HepG2 (cell line): ENCODE measurements around the gene DPM2. TPM values are rescaled to one million over a fixed set of nuclear protein-coding genes. Genes with fewer than 3 reads are reported as not detected.

Experiments used
- HDAC1 ChIP-seq: sonication (generic); formaldehyde crosslinking; IDR thresholded peaks from 2 replicates; pipeline ENCODE4 v1.5.1; 2020; ENCODE audit warnings: mild to moderate bottlenecking, missing genetic modification reagents
- HOXD1 ChIP-seq: sonication (generic); formaldehyde crosslinking; IDR thresholded peaks from 2 replicates; pipeline ENCODE4 v1.5.0; 2020; ENCODE audit warnings: missing genetic modification reagents
- KLF12 ChIP-seq: sonication (generic); formaldehyde crosslinking; IDR thresholded peaks from 2 replicates; pipeline ENCODE4 v1.4.0; 2020; ENCODE audit warnings: missing genetic modification reagents, borderline replicate concordance
- MTA3 ChIP-seq: sonication (generic); formaldehyde crosslinking; IDR thresholded peaks from 2 replicates; pipeline ENCODE4 v1.4.0; 2020; ENCODE audit warnings: missing genetic modification reagents
- NFE2L2 ChIP-seq: fragments of 150-350 bp; IDR thresholded peaks from 2 replicates; pipeline ENCODE4 v1.6.1; 2014; ENCODE audit warnings: low read length
- PAX8 ChIP-seq: sonication (generic); formaldehyde crosslinking; IDR thresholded peaks from 2 replicates; pipeline ENCODE4 v1.8.0; 2022; ENCODE audit warnings: mild to moderate bottlenecking, missing genetic modification reagents, borderline replicate concordance
- PHF8 ChIP-seq: sonication (generic); formaldehyde crosslinking; IDR thresholded peaks from 2 replicates; pipeline ENCODE4 v1.5.0; 2020; ENCODE audit warnings: missing genetic modification reagents
- SNAI1 ChIP-seq: sonication (generic); formaldehyde crosslinking; IDR thresholded peaks from 2 replicates; pipeline ENCODE4 v1.5.0; 2020; ENCODE audit warnings: mild to moderate bottlenecking, missing genetic modification reagents, borderline replicate concordance
- SOX13 ChIP-seq, 3 experiments: fragments of 450-650 bp in 1 of 3; sonication (generic) in 1 of 3; formaldehyde crosslinking in 1 of 3; IDR thresholded peaks in 2 of 3; conservative IDR thresholded peaks in 1 of 3; 2 replicates each; pipeline versions ENCODE4 v1.5.0 to v1.6.1; 2016 to 2020; ENCODE audit warnings: antibody characterized with exemption in 1 of 3, mild to moderate bottlenecking in 1 of 3, missing compliant biosample characterization in 1 of 3, missing genetic modification reagents in 1 of 3, moderate library complexity in 1 of 3
- TAF1 ChIP-seq: sonication (generic); formaldehyde crosslinking; IDR thresholded peaks from 2 replicates; pipeline ENCODE4 v1.4.0; 2020; ENCODE audit warnings: missing genetic modification reagents
- TEAD3 ChIP-seq: optimal IDR thresholded peaks from 2 replicates; pipeline ENCODE3; 2016; ENCODE audit warnings: borderline replicate concordance
- ZMYM4 ChIP-seq: sonication (generic); formaldehyde crosslinking; IDR thresholded peaks from 2 replicates; pipeline ENCODE4 v1.8.1; 2023; ENCODE audit warnings: mild to moderate bottlenecking, missing genetic modification reagents
- ZNF143 ChIP-seq: sonication (generic); formaldehyde crosslinking; IDR thresholded peaks from 2 replicates; pipeline ENCODE4 v1.4.0; 2020; ENCODE audit warnings: missing genetic modification reagents
- ZNF20 ChIP-seq: sonication (generic); formaldehyde crosslinking; IDR thresholded peaks from 2 replicates; pipeline ENCODE4 v1.4.0; 2020; ENCODE audit warnings: mild to moderate bottlenecking, moderate library complexity, missing genetic modification reagents
- ZNF562 ChIP-seq: sonication (generic); formaldehyde crosslinking; IDR thresholded peaks from 2 replicates; pipeline ENCODE4 v1.8.0; 2022; ENCODE audit warnings: missing genetic modification reagents, borderline replicate concordance
- polyA plus RNA-seq, 8 experiments: library from polyadenylated mRNA; depleted of rRNA in 3 of 8; stranded (reverse) in 7 of 8; unstranded in 1 of 8; fragments of >200 nt; fragmentation: Illumina TruSeq in 4 of 8; extraction: Trizol in 4 of 8; gene quantifications; 2 replicates each; pipeline versions ENCODE4 v1.2.1 to v1.2.3, GENCODE V29; 2011 to 2016; ENCODE audit warnings: low read depth in 4 of 8, missing spikeins in 1 of 8, mixed read lengths in 1 of 8; ENCODE audit not compliant: insufficient read depth in 1 of 8
- total RNA-seq, 5 experiments: library from RNA; depleted of rRNA; stranded (reverse); fragments of >200 nt; fragmentation: Illumina TruSeq; extraction: Trizol; gene quantifications; 2 replicates each; pipeline ENCODE4 v1.2.3, GENCODE V29; 2016; ENCODE audit warnings: low read depth in 1 of 5
- TF ChIP-seq, protein P1 (sequence below): sonication (generic); formaldehyde crosslinking; IDR thresholded peaks from 2 replicates; pipeline ENCODE4 v1.8.0; 2022; ENCODE audit warnings: low read depth, missing genetic modification reagents
- TF ChIP-seq, protein P2 (sequence below): sonication (generic); formaldehyde crosslinking; IDR thresholded peaks from 2 replicates; pipeline ENCODE4 v1.4.0; 2020; ENCODE audit warnings: mild to moderate bottlenecking, missing genetic modification reagents
- TF ChIP-seq, protein P3 (sequence below): IDR thresholded peaks from 2 replicates; pipeline ENCODE4 v1.6.1; 2016
- TF ChIP-seq, protein P4 (sequence below): sonication (generic); formaldehyde crosslinking; conservative IDR thresholded peaks from 2 replicates; pipeline ENCODE4 v1.8.1; 2023; ENCODE audit warnings: missing genetic modification reagents
- TF ChIP-seq, protein P5 (sequence below): sonication (generic); formaldehyde crosslinking; conservative IDR thresholded peaks from 2 replicates; pipeline ENCODE4 v1.8.0; 2022; ENCODE audit warnings: low read depth, missing genetic modification reagents
- TF ChIP-seq, protein P6 (sequence below): sonication (generic); formaldehyde crosslinking; IDR thresholded peaks from 2 replicates; pipeline ENCODE4 v1.4.0; 2020; ENCODE audit warnings: missing genetic modification reagents

DPM2 gene
- total and polyA plus RNA-seq, 2 of the 13 experiments (the other 11 are each of a cell fraction or from before 2014, with no cell fraction given) = 24.8 to 35.3 TPM

DNA sequence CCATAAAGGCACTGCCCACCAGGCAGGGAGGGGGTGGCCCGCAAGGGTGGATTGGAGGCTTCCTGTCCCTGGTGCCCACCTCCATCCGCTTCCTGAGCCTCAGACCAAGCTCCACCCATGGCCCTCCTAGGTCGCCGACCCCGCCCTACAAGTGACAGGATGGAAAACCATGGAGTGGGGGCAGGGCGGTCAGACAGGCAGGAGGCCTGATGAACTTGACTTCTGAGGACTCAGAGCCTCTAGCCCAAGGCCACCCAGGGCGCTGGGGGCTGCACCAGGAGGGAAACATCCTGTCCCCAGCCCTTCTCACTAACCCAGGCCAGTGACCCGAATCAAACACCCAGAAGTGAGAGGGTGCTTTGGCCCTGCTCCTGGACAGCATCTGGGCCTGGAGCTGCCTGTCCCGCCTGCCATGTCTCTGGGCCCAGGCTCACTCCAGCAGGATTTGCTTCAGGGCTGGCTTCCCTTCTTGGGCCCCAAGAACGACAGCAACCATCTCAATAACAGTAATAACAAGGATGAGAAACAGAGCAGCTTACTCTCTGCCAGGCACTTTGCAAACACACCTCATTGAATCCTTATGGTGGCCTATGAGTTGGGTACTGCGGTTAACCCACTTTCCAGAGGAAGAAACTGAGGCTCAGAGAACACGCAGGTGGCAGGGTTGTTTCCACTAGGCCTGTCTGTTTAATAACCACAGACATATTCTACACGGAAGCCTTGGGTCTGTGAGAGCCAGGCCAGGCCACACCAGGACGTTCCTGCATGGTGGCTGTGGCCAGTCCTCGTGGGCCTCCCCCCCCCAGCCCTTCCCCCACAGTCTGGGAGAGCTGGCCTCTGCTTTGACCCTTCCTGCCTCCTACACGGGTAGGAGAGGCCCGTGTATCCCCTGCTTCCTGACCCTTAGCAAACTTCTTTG, 33.8 kb downstream of the DPM2 start (continued):
- TF ChIP-seq, protein P1, sequence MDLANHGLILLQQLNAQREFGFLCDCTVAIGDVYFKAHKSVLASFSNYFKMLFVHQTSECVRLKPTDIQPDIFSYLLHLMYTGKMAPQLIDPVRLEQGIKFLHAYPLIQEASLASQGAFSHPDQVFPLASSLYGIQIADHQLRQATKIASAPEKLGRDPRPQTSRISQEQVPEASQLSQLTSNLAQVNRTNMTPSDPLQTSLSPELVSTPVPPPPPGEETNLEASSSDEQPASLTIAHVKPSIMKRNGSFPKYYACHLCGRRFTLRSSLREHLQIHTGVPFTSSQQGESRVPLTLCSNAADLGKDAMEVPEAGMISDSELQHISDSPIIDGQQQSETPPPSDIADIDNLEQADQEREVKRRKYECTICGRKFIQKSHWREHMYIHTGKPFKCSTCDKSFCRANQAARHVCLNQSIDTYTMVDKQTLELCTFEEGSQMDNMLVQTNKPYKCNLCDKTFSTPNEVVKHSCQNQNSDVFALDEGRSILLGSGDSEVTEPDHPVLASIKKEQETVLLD (CRISPR knock-in tag) = no peak
- peak; percentile 78 for TF ChIP-seq TEAD3 (CRISPR knock-in tag)
- TF ChIP-seq, protein P2, sequence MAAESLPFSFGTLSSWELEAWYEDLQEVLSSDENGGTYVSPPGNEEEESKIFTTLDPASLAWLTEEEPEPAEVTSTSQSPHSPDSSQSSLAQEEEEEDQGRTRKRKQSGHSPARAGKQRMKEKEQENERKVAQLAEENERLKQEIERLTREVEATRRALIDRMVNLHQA (CRISPR knock-in tag) = no peak
- no peak for TF ChIP-seq ZNF143 (CRISPR knock-in tag)
- peak; percentile 85 for TF ChIP-seq HDAC1 (CRISPR knock-in tag)
- TF ChIP-seq ZNF562 = no peak
- no peak for TF ChIP-seq SOX13 (IDR thresholded peaks at IDR 0.05)
- peak in 1 of 2 experiments; percentile 57; a peak in 1 of 4 replicates for TF ChIP-seq SOX13 (CRISPR knock-in tag; conservative IDR thresholded peaks at IDR 0.05 in 1 of 2, IDR thresholded peaks at IDR 0.05 in 1 of 2)
- peak; percentile 42; the same call in 1 of the 2 replicates for TF ChIP-seq PHF8
- TF ChIP-seq, protein P3, sequence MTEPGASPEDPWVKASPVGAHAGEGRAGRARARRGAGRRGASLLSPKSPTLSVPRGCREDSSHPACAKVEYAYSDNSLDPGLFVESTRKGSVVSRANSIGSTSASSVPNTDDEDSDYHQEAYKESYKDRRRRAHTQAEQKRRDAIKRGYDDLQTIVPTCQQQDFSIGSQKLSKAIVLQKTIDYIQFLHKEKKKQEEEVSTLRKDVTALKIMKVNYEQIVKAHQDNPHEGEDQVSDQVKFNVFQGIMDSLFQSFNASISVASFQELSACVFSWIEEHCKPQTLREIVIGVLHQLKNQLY (CRISPR knock-in tag) = peak; percentile 60; the same call in 1 of the 2 replicates
- TF ChIP-seq, protein P4, sequence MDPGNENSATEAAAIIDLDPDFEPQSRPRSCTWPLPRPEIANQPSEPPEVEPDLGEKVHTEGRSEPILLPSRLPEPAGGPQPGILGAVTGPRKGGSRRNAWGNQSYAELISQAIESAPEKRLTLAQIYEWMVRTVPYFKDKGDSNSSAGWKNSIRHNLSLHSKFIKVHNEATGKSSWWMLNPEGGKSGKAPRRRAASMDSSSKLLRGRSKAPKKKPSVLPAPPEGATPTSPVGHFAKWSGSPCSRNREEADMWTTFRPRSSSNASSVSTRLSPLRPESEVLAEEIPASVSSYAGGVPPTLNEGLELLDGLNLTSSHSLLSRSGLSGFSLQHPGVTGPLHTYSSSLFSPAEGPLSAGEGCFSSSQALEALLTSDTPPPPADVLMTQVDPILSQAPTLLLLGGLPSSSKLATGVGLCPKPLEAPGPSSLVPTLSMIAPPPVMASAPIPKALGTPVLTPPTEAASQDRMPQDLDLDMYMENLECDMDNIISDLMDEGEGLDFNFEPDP (CRISPR knock-in tag) = 0 out of 2 replicates have a peak, but pooled peaks have one; percentile 72
- TF ChIP-seq, protein P5, sequence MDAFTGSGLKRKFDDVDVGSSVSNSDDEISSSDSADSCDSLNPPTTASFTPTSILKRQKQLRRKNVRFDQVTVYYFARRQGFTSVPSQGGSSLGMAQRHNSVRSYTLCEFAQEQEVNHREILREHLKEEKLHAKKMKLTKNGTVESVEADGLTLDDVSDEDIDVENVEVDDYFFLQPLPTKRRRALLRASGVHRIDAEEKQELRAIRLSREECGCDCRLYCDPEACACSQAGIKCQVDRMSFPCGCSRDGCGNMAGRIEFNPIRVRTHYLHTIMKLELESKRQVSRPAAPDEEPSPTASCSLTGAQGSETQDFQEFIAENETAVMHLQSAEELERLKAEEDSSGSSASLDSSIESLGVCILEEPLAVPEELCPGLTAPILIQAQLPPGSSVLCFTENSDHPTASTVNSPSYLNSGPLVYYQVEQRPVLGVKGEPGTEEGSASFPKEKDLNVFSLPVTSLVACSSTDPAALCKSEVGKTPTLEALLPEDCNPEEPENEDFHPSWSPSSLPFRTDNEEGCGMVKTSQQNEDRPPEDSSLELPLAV (CRISPR knock-in tag) = no peak
- TF ChIP-seq KLF12 (CRISPR knock-in tag) = peak; percentile 77; the same call in 1 of the 2 replicates
- no peak for TF ChIP-seq ZMYM4
- TF ChIP-seq NFE2L2 = no peak
- TF ChIP-seq TAF1 (CRISPR knock-in tag) = peak; percentile 42; the same call in 1 of the 2 replicates
- TF ChIP-seq MTA3 (CRISPR knock-in tag) = no peak
- peak; percentile 88 for TF ChIP-seq HOXD1 (CRISPR knock-in tag)
- TF ChIP-seq SNAI1 = 0 out of 2 replicates have a peak, but pooled peaks have one; percentile 1
- TF ChIP-seq ZNF20 = no peak
- TF ChIP-seq PAX8 = no peak
- TF ChIP-seq, protein P6, sequence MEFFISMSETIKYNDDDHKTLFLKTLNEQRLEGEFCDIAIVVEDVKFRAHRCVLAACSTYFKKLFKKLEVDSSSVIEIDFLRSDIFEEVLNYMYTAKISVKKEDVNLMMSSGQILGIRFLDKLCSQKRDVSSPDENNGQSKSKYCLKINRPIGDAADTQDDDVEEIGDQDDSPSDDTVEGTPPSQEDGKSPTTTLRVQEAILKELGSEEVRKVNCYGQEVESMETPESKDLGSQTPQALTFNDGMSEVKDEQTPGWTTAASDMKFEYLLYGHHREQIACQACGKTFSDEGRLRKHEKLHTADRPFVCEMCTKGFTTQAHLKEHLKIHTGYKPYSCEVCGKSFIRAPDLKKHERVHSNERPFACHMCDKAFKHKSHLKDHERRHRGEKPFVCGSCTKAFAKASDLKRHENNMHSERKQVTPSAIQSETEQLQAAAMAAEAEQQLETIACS (CRISPR knock-in tag) = no peak
